ENCODE data around the gene C1QTNF8. TPM values are rescaled to one million over a fixed set of nuclear protein-coding genes. Genes with fewer than 3 reads are reported as not detected.
A peak's percentile ranks its signal among the peaks of the same experiment; 100 is the strongest.

The C1QTNF8 gene
- total and polyA plus RNA-seq, 2 of the 13 experiments (the other 11 are each of a cell fraction or from before 2014, with no cell fraction given), result 0.09 TPM; not detected in 1

DNA sequence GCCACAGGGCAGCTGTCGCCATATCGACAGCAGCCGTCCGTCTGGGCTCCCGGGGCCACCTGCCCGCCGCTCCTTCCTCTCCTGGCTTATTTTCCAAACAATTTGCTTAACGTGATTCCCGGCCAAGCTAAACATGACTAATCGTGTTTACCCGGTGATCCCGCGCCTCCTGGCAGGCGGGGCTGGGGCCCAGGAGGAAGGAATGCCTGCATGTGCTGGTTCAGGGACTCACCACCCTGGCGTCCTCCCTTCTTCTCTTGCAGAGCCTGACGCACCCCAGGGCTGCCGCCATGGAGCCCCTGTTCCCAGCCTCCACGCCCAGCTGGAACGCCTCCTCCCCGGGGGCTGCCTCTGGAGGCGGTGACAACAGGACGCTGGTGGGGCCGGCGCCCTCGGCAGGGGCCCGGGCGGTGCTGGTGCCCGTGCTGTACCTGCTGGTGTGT, 17.4 kb downstream of the C1QTNF8 start (continued):
- TF ChIP-seq, protein P1, sequence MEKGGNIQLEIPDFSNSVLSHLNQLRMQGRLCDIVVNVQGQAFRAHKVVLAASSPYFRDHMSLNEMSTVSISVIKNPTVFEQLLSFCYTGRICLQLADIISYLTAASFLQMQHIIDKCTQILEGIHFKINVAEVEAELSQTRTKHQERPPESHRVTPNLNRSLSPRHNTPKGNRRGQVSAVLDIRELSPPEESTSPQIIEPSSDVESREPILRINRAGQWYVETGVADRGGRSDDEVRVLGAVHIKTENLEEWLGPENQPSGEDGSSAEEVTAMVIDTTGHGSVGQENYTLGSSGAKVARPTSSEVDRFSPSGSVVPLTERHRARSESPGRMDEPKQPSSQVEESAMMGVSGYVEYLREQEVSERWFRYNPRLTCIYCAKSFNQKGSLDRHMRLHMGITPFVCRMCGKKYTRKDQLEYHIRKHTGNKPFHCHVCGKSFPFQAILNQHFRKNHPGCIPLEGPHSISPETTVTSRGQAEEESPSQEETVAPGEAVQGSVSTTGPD (CRISPR knock-in tag; IDR thresholded peaks at IDR 0.05), result 0 out of 2 replicates have a peak, but pooled peaks have one; percentile 58
- TF ChIP-seq YEATS2 (CRISPR knock-in tag; IDR thresholded peaks at IDR 0.05; ENCODE audit: borderline replicate concordance), result peak; percentile 47; the same call in 1 of the 2 replicates
- peak; percentile 95 for TF ChIP-seq ZKSCAN8 (CRISPR knock-in tag; IDR thresholded peaks at IDR 0.05; ENCODE audit: borderline replicate concordance)
- TF ChIP-seq ZNF746 (CRISPR knock-in tag; IDR thresholded peaks at IDR 0.05), result peak; percentile 96
- TF ChIP-seq NFAT5 (CRISPR knock-in tag; IDR thresholded peaks at IDR 0.05), result 0 out of 2 replicates have a peak, but pooled peaks have one; percentile 71
- peak; percentile 63; the same call in 1 of the 2 replicates for TF ChIP-seq KDM6A (CRISPR knock-in tag; IDR thresholded peaks at IDR 0.05; ENCODE audit: low read depth)
- TF ChIP-seq ELF4 (CRISPR knock-in tag; IDR thresholded peaks at IDR 0.05; ENCODE audit: borderline replicate concordance), result peak; percentile 40; the same call in 1 of the 2 replicates
- TF ChIP-seq NFE2L2 (IDR thresholded peaks at IDR 0.05; ENCODE audit: low read length), result no peak
- no peak for TF ChIP-seq ARID3A (IDR thresholded peaks at IDR 0.05; ENCODE audit: low read depth, low read length)
- TF ChIP-seq, protein P2, sequence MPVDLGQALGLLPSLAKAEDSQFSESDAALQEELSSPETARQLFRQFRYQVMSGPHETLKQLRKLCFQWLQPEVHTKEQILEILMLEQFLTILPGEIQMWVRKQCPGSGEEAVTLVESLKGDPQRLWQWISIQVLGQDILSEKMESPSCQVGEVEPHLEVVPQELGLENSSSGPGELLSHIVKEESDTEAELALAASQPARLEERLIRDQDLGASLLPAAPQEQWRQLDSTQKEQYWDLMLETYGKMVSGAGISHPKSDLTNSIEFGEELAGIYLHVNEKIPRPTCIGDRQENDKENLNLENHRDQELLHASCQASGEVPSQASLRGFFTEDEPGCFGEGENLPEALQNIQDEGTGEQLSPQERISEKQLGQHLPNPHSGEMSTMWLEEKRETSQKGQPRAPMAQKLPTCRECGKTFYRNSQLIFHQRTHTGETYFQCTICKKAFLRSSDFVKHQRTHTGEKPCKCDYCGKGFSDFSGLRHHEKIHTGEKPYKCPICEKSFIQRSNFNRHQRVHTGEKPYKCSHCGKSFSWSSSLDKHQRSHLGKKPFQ (CRISPR knock-in tag; IDR thresholded peaks at IDR 0.05; ENCODE audit: insufficient replicate concordance), result peak; percentile 71
- TF ChIP-seq, protein P3, sequence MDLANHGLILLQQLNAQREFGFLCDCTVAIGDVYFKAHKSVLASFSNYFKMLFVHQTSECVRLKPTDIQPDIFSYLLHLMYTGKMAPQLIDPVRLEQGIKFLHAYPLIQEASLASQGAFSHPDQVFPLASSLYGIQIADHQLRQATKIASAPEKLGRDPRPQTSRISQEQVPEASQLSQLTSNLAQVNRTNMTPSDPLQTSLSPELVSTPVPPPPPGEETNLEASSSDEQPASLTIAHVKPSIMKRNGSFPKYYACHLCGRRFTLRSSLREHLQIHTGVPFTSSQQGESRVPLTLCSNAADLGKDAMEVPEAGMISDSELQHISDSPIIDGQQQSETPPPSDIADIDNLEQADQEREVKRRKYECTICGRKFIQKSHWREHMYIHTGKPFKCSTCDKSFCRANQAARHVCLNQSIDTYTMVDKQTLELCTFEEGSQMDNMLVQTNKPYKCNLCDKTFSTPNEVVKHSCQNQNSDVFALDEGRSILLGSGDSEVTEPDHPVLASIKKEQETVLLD (CRISPR knock-in tag; IDR thresholded peaks at IDR 0.05; ENCODE audit: low read depth), result peak; percentile 80
- TF ChIP-seq XRCC5 (optimal IDR thresholded peaks at IDR 0.05; ENCODE audit: low read length), result peak; percentile 30
- TF ChIP-seq TEAD2 (CRISPR knock-in tag; IDR thresholded peaks at IDR 0.05), result 0 out of 2 replicates have a peak, but pooled peaks have one; percentile 48
- TF ChIP-seq, protein P4, sequence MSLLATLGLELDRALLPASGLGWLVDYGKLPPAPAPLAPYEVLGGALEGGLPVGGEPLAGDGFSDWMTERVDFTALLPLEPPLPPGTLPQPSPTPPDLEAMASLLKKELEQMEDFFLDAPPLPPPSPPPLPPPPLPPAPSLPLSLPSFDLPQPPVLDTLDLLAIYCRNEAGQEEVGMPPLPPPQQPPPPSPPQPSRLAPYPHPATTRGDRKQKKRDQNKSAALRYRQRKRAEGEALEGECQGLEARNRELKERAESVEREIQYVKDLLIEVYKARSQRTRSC (CRISPR knock-in tag; IDR thresholded peaks at IDR 0.05; ENCODE audit: low read depth), result no peak
- TF ChIP-seq EHMT2 (IDR thresholded peaks at IDR 0.05; ENCODE audit: borderline replicate concordance, low read depth, low read length), result no peak
- peak; percentile 90 for TF ChIP-seq TEAD3 (CRISPR knock-in tag; optimal IDR thresholded peaks at IDR 0.05; ENCODE audit: borderline replicate concordance)
